Measurements from ENCODE around the gene UAP1.

GRCh38 chr1:162587761-162588260 lies 26.3 kb downstream of the UAP1 start:
- TF ChIP-seq, protein P1, sequence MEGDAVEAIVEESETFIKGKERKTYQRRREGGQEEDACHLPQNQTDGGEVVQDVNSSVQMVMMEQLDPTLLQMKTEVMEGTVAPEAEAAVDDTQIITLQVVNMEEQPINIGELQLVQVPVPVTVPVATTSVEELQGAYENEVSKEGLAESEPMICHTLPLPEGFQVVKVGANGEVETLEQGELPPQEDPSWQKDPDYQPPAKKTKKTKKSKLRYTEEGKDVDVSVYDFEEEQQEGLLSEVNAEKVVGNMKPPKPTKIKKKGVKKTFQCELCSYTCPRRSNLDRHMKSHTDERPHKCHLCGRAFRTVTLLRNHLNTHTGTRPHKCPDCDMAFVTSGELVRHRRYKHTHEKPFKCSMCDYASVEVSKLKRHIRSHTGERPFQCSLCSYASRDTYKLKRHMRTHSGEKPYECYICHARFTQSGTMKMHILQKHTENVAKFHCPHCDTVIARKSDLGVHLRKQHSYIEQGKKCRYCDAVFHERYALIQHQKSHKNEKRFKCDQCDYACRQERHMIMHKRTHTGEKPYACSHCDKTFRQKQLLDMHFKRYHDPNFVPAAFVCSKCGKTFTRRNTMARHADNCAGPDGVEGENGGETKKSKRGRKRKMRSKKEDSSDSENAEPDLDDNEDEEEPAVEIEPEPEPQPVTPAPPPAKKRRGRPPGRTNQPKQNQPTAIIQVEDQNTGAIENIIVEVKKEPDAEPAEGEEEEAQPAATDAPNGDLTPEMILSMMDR (IDR thresholded peaks at IDR 0.05; ENCODE audit: insufficient read depth, low read depth, low read length): no peak
- TF ChIP-seq EZH2 (IDR thresholded peaks at IDR 0.05; ENCODE audit: insufficient read depth, low read length): no peak

Data from astrocyte (in vitro differentiated cells and primary cell).